SU-DHL-6 (cell line): ENCODE measurements around the gene SEPTIN6.

Experiments
- CTCF ChIP-seq: fragments of 200-600 bp; sonication (generic); IDR thresholded peaks from one replicate; pipeline ENCODE4 v1.5.1; 2017; ENCODE audit warnings: antibody characterized with exemption, mild to moderate bottlenecking, low read length, moderate library complexity; ENCODE audit not compliant: insufficient read depth, poor library complexity, severe bottlenecking
- EZH2phosphoT487 ChIP-seq: fragments of 200-600 bp; sonication (generic), shearing (Covaris generic); conservative IDR thresholded peaks from 2 replicates; pipeline ENCODE4 v1.6.1; 2018; ENCODE audit warnings: mild to moderate bottlenecking, antibody characterized with exemption, low read length, moderate library complexity, mixed read lengths

- TF ChIP-seq CTCF: no peak
- TF ChIP-seq EZH2phosphoT487: no peak
Observed at GRCh38 chrX:119709630-119710029, 16.7 kb upstream of the SEPTIN6 start.
